ENCODE data around the gene OTOG.

The OTOG gene

DNA sequence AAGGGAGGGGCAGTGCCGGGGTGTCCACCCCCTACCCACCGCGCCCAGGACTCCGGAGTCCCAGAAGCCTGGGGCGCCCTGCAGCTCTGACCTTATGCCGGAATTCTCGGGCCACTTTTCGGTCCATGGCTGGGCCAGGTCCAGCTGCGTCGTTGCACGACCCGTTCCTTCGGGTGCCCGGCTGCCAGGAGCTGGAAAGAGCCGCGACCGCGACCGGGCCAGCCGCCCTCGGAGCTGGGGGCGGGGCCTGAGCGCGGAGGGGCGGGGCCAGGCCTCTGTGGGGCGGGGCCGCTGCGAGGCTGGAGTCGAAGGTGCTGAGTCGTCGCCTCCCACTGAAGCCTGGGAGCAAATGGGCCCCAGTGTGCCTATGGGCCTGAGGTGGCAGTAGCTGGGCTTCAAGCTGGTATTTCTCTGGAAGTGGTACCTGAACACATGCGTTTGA, 2.9 kb upstream of the OTOG start, which contains the start of gene USH1C:
Gene USH1C (minus strand): TSS at position 236 of the 442 bp plus-strand sequence. CDS start 109 bp downstream, at position 127.
- no peak for DNase-seq (ENCODE audit: low spot score)
- in situ Hi-C loops (cut with MboI; ENCODE audit: low pct_unique_long_range_greater_than_20kb, low sequenced_read_pairs, unreplicated experiment): no loop called here
- TF ChIP-seq CTCF (IDR thresholded peaks at IDR 0.05; ENCODE audit: extremely low read depth, insufficient read depth, missing control alignments): no peak

- in situ Hi-C loops (cut with MboI; ENCODE audit: low pct_unique_long_range_greater_than_20kb, low sequenced_read_pairs, unreplicated experiment): no loop called here
- TF ChIP-seq CTCF (IDR thresholded peaks at IDR 0.05; ENCODE audit: extremely low read depth, insufficient read depth, missing control alignments): no peak
- no peak for DNase-seq (ENCODE audit: low spot score)
Measured at GRCh38 chr11:17546240-17546639, 819 bp upstream of the OTOG start.

DNA sequence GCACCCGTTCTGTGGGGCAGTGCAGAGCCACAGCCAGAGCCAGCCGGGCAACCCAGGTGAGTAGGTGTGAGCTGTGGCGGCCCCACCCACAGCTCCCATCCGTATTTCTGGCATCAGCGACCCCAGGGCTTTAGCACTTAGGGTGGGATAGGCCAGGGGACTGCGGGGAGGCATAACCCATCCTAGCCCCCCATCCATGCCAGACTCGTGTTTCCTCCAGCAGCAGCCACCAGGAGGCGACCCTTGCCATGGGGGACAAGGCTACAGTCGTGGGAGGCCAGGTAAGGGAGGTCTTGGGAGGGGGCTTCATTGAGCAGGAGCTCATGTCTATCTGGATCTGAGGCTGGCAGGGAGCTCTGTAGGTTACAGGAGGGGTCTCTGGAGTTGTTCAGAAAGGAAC, 873 bp downstream of the OTOG start:
- in situ Hi-C loops (cut with MboI; ENCODE audit: low pct_unique_long_range_greater_than_20kb, low sequenced_read_pairs, unreplicated experiment): no loop called here
- no peak for TF ChIP-seq CTCF (IDR thresholded peaks at IDR 0.05; ENCODE audit: extremely low read depth, insufficient read depth, missing control alignments)
- DNase-seq (ENCODE audit: low spot score): no peak

DNA sequence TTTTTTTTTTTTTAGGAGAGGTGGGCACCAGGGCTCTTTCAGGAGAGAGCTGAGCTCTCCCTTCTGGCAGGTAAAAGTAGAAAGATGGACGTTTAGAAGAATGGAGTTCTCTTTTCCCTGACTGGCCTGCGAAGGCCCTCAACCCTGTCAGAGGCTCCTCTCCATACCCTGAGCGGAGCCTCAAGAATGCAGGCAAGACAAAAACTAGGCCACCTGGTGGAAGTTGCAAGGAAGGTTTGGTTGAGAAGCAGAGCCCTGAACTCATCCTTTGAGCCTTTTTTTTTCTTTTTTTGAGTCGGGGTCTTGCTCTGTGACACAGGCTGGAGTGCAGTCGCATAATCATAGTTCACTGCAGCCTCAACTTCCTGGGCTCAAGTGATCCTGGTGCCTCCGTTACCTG, 1.4 kb downstream of the OTOG start:
- no peak for TF ChIP-seq CTCF (IDR thresholded peaks at IDR 0.05; ENCODE audit: extremely low read depth, insufficient read depth, missing control alignments)
- DNase-seq (ENCODE audit: low spot score): no peak
- in situ Hi-C loops (cut with MboI; ENCODE audit: low pct_unique_long_range_greater_than_20kb, low sequenced_read_pairs, unreplicated experiment): no loop called here

GRCh38 chr11:17550450-17551346, 3.6 kb downstream of the OTOG start:
- no peak for DNase-seq (ENCODE audit: low spot score)
- TF ChIP-seq CTCF (IDR thresholded peaks at IDR 0.05; ENCODE audit: extremely low read depth, insufficient read depth, missing control alignments): no peak
- in situ Hi-C loops (cut with MboI; ENCODE audit: low pct_unique_long_range_greater_than_20kb, low sequenced_read_pairs, unreplicated experiment): no loop called here

DNA sequence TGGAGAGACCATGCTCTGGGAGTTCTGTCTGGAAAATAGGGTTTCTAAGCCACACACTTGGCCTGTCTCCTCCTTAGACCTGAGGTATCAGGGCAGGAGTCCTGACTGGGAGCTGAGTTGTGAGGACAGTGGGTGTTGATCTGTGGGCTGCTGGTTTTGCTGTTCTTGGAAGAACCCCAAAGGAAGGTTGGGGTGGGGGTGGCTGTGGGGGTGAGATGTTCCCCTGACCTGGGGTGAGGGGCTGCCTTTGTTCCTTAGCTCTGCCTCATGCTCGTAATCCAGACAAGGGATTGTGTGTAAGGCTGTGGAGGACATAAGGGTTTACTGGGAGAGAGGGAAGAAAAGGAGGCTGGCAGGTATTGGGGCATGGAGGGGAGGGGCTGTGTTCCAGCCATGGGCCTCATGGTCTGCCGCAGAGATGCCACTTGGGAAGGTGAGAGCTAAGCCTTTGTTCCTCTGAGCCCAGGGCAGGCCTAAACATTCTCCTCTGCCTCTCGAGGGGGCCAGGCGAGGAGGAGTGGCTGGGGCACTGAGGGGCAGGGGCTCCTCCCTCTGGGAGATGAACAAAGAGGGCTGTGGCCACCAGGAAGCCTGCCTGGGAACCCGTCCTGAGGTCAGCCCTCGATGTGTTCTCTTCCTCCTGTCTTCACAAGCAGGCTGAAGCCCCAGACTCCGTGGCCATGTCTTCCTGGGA, 4.4 kb downstream of the OTOG start:
- in situ Hi-C loops (cut with MboI; ENCODE audit: low pct_unique_long_range_greater_than_20kb, low sequenced_read_pairs, unreplicated experiment): no loop called here
- DNase-seq (ENCODE audit: low spot score): no peak

More for the DNA sequence above, 4.4 kb downstream of the OTOG start:
- TF ChIP-seq CTCF (IDR thresholded peaks at IDR 0.05; ENCODE audit: extremely low read depth, insufficient read depth, missing control alignments): no peak
